Measurements from ENCODE around the gene PRKG1. TPM values are rescaled to one million over a fixed set of nuclear protein-coding genes. Genes with fewer than 3 reads are reported as not detected.

PRKG1 gene
- polyA plus RNA-seq, 3 donors, result not detected

GRCh38 chr10:51892313-51892712 is 818.0 kb downstream of the PRKG1 start:
- Histone ChIP-seq H3K27me3 (ENCODE audit: control insufficient read depth in 2 of 2, insufficient read depth in 2 of 2, low read length in 2 of 2) (no peaks in the 10 kb centered on the region), H4K20me1 (ENCODE audit: insufficient read depth, low read length) (no peaks in the 10 kb centered on the region), H2AFZ (ENCODE audit: insufficient read depth, low read depth, low read length, poor library complexity, severe bottlenecking) (no peak overlapping the region), H3K4me3 (replicated peaks in 1 of 3; ENCODE audit: low read depth in 2 of 3, low read length in 3 of 3) (no peak overlapping the region), H3K27ac (ENCODE audit: low read depth in 1 of 2, low read length in 2 of 2) (no peak overlapping the region), H3K9ac (ENCODE audit: insufficient read depth, low read length, poor library complexity, severe bottlenecking) (no peak overlapping the region), H3K79me2 (ENCODE audit: insufficient read depth, low read length) (no peaks in the 10 kb centered on the region), H3K9me3 (replicated peaks in 1 of 2; ENCODE audit: control insufficient read depth in 1 of 2, insufficient read depth in 1 of 2, low read length in 2 of 2) (no peaks in the 10 kb centered on the region), H3K4me1 (ENCODE audit: control insufficient read depth in 1 of 2, insufficient read depth in 2 of 2, low read length in 2 of 2) (no peaks in the 10 kb centered on the region), H3K36me3 (replicated peaks in 1 of 2; ENCODE audit: control insufficient read depth in 1 of 2, insufficient read depth in 2 of 2, low read length in 2 of 2) (no peaks in the 10 kb centered on the region), H3K4me2 (replicated peaks; ENCODE audit: extremely low read depth, low read length, poor library complexity, severe bottlenecking) (no peak overlapping the region)
- Mint-ChIP-seq H3K27me3 (ENCODE audit: low read depth in 3 of 3) (peaks cover 0 to 2% (median 0%) of the 10 kb centered on the region in 3 donors), H3K4me3 (no peak overlapping the region), H3K27ac (no peak overlapping the region), H3K36me3 (no peaks in the 10 kb centered on the region), H3K4me1 (no peaks in the 10 kb centered on the region), H3K9me3 (peaks cover 0 to 3% (median 1%) of the 10 kb centered on the region in 7 donors)
- intact Hi-C loops (cut with micrococcal nuclease), result no loop called here
- WGBS (ENCODE audit: insufficient coverage), result 64% methylated on average over 1 of the region's 1 CpG
- no peak for TF ChIP-seq CTCF (IDR thresholded peaks at IDR 0.05)
- DNase-seq, result no peak

- intact Hi-C loops (cut with micrococcal nuclease), result no loop called here
- no peak overlapping the region for H2AFZ ChIP-seq (ENCODE audit: insufficient read depth, low read depth, low read length, poor library complexity, severe bottlenecking)
- H3K27ac Mint-ChIP-seq, result no peak overlapping the region
- H3K79me2 ChIP-seq (ENCODE audit: insufficient read depth, low read length), result no peaks in the 10 kb centered on the region
- H3K27me3 Mint-ChIP-seq (ENCODE audit: low read depth in 3 of 3), result peaks cover 0 to 2% (median 0%) of the 10 kb centered on the region in 3 donors
- no peaks in the 10 kb centered on the region for H4K20me1 ChIP-seq (ENCODE audit: insufficient read depth, low read length)
- H3K27ac ChIP-seq (ENCODE audit: low read depth in 1 of 2, low read length in 2 of 2), result no peak overlapping the region
- H3K36me3 ChIP-seq (replicated peaks in 1 of 2; ENCODE audit: control insufficient read depth in 1 of 2, insufficient read depth in 2 of 2, low read length in 2 of 2), result no peaks in the 10 kb centered on the region
- no peak overlapping the region for H3K4me3 Mint-ChIP-seq
- peaks cover 0 to 3% (median 0%) of the 10 kb centered on the region in 7 donors for H3K9me3 Mint-ChIP-seq
- no peak for TF ChIP-seq CTCF (IDR thresholded peaks at IDR 0.05)
- H3K9me3 ChIP-seq (replicated peaks in 1 of 2; ENCODE audit: control insufficient read depth in 1 of 2, insufficient read depth in 1 of 2, low read length in 2 of 2), result no peaks in the 10 kb centered on the region
- H3K4me1 ChIP-seq (ENCODE audit: control insufficient read depth in 1 of 2, insufficient read depth in 2 of 2, low read length in 2 of 2), result no peaks in the 10 kb centered on the region
- DNase-seq, result no peak
- H3K4me3 ChIP-seq (replicated peaks in 1 of 3; ENCODE audit: low read depth in 2 of 3, low read length in 3 of 3), result no peak overlapping the region
- no peaks in the 10 kb centered on the region for H3K4me1 Mint-ChIP-seq
- H3K9ac ChIP-seq (ENCODE audit: insufficient read depth, low read length, poor library complexity, severe bottlenecking), result no peak overlapping the region
- no peaks in the 10 kb centered on the region for H3K36me3 Mint-ChIP-seq
- H3K27me3 ChIP-seq (ENCODE audit: control insufficient read depth in 2 of 2, insufficient read depth in 2 of 2, low read length in 2 of 2), result no peaks in the 10 kb centered on the region
- H3K4me2 ChIP-seq (replicated peaks; ENCODE audit: extremely low read depth, low read length, poor library complexity, severe bottlenecking), result no peak overlapping the region
- no CpG with 5 or more reads among the region's 1 CpG for WGBS (ENCODE audit: insufficient coverage)
These were observed 818.8 kb downstream of the PRKG1 start for GRCh38 chr10:51892965-51893658.
